DND-41 (cell line): ENCODE measurements around the gene CCDC69.

ENCODE experiments used
- ATAC-seq: fragments of 200-7000 bp; cut with Tn5 transposase; 3 replicates; pipeline ENCODE4 v1.9.1; 2021; ENCODE audit warnings: low read depth; ENCODE audit not compliant: insufficient read depth
- DNase-seq: peaks from one replicate; pipeline ENCODE4 v3.0.0-alpha.2; 2020
- H2AFZ ChIP-seq: 2 replicates; pipeline ENCODE4 v1.6.0; 2012; ENCODE audit warnings: low read depth, low read length
- H3K27ac ChIP-seq: 2 replicates; pipeline ENCODE4 v1.5.1; 2012; ENCODE audit warnings: low read length, inconsistent platforms
- H3K27me3 ChIP-seq: fragments of 200-600 bp; sonication (generic); 2 replicates; pipeline ENCODE4 v1.6.0; 2012; ENCODE audit warnings: low read length, mild to moderate bottlenecking, inconsistent platforms; ENCODE audit not compliant: insufficient read depth, poor library complexity
- H3K36me3 ChIP-seq: 2 replicates; pipeline ENCODE4 v1.5.1; 2012; ENCODE audit warnings: low read length, inconsistent platforms; ENCODE audit not compliant: insufficient read depth
- H3K4me1 ChIP-seq: 2 replicates; pipeline ENCODE4 v1.5.1; 2012; ENCODE audit warnings: mild to moderate bottlenecking, low read length; ENCODE audit not compliant: insufficient read depth
- H3K4me2 ChIP-seq: 2 replicates; pipeline ENCODE4 v1.6.0; 2012; ENCODE audit warnings: mild to moderate bottlenecking, moderate library complexity, low read length, inconsistent platforms; ENCODE audit not compliant: insufficient read depth
- H3K4me3 ChIP-seq, 2 experiments: fragments of 200-600 bp in 1 of 2; shearing (Covaris generic) in 1 of 2; 2 replicates each; pipeline ENCODE4 v1.5.1; 2012 to 2016; ENCODE audit warnings: inconsistent platforms in 2 of 2, low read length in 2 of 2, mild to moderate bottlenecking in 2 of 2, low read depth in 1 of 2, moderate library complexity in 1 of 2
- H3K79me2 ChIP-seq: 2 replicates; pipeline ENCODE4 v1.6.0; 2012; ENCODE audit warnings: low read length, inconsistent platforms; ENCODE audit not compliant: insufficient read depth
- H3K9ac ChIP-seq: 2 replicates; pipeline ENCODE4 v1.6.0; 2012; ENCODE audit warnings: low read depth, mild to moderate bottlenecking, inconsistent platforms, low read length, moderate library complexity
- H3K9me3 ChIP-seq: 2 replicates; pipeline ENCODE4 v1.5.1; 2012; ENCODE audit warnings: low read length, moderate library complexity, mild to moderate bottlenecking, inconsistent platforms; ENCODE audit not compliant: insufficient read depth, severe bottlenecking
- H4K20me1 ChIP-seq: 2 replicates; pipeline ENCODE4 v1.6.0; 2012; ENCODE audit warnings: low read length; ENCODE audit not compliant: insufficient read depth
- EZH2 ChIP-seq: IDR thresholded peaks from 3 replicates; pipeline ENCODE4 v1.6.1; 2012; ENCODE audit warnings: borderline replicate concordance, low read depth, mild to moderate bottlenecking, moderate library complexity, low read length, inconsistent platforms; ENCODE audit not compliant: severe bottlenecking
- TF ChIP-seq, protein P1 (sequence below): IDR thresholded peaks from 2 replicates; pipeline ENCODE4 v1.5.1; 2012; ENCODE audit warnings: borderline replicate concordance, low read length, moderate library complexity, mild to moderate bottlenecking; ENCODE audit not compliant: poor library complexity, severe bottlenecking; ENCODE audit errors: extremely low read depth

Gene CCDC69

GRCh38 chr5:151158287-151158661 is 65.6 kb downstream of the CCDC69 start:
- no peaks in the 10 kb centered on the region for H3K27me3 ChIP-seq
- H3K9me3 ChIP-seq: no peaks in the 10 kb centered on the region
- DNase-seq (no peak), ATAC-seq (no peak)
- H4K20me1 ChIP-seq: peaks cover 11% of the 10 kb centered on the region
- H3K79me2 ChIP-seq: peaks cover 54% of the 10 kb centered on the region
- TF ChIP-seq EZH2: no peak
- TF ChIP-seq, protein P1, sequence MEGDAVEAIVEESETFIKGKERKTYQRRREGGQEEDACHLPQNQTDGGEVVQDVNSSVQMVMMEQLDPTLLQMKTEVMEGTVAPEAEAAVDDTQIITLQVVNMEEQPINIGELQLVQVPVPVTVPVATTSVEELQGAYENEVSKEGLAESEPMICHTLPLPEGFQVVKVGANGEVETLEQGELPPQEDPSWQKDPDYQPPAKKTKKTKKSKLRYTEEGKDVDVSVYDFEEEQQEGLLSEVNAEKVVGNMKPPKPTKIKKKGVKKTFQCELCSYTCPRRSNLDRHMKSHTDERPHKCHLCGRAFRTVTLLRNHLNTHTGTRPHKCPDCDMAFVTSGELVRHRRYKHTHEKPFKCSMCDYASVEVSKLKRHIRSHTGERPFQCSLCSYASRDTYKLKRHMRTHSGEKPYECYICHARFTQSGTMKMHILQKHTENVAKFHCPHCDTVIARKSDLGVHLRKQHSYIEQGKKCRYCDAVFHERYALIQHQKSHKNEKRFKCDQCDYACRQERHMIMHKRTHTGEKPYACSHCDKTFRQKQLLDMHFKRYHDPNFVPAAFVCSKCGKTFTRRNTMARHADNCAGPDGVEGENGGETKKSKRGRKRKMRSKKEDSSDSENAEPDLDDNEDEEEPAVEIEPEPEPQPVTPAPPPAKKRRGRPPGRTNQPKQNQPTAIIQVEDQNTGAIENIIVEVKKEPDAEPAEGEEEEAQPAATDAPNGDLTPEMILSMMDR: no peak
- peak overlapping the region; percentile 87 for H3K27ac ChIP-seq
- peaks cover 52% of the 10 kb centered on the region for H3K4me1 ChIP-seq
- no peaks in the 10 kb centered on the region; the same call in 1 of the 2 replicates for H3K36me3 ChIP-seq
- H3K4me2 ChIP-seq: peak overlapping the region; percentile 88
- H3K4me3 ChIP-seq: peak overlapping the region; percentile 72 to 85; a peak in 3 of 4 replicates
- H3K9ac ChIP-seq: peak overlapping the region; percentile 87
- H2AFZ ChIP-seq: peak overlapping the region; percentile 88

DNA sequence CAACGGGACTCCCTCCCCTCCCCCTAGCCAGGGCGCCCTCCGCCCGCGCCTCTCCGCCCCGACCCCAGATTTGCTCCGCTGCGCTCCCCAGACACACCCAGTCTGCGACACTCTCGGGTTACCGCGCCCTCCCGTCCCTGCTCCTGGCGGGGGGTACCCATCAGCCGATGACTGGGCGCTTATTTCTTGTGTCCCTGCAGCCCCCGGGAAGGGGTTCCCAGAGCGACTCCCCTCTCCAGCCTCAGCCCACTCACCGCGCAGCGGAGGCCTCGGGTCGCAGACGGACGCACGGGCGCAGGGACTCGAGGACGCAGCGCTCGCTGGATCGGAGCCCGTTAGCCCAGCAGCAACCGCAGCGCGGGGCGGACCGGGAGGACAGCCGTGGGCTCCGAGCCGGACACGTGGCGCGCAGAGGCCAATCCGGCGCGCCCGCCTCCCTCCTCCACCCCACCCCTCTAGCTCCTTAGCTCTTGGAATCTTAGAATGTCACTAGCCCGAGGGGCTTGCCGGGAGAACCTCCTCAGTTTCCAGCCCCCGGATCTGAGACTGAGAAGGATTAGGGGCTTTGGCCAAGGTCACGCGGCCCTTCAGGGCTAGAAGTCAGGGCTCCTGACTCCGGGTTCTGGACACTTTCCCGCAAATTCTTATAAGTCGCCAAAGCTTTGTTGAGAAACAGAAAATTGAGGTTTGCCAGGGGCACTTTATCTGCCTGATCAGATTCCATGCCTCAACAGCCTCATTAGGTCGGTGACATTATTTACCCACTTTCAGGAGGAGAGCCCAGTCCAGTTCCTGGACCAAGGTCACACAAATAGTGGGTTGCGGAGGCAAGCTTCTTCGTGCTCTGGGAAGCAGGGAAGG is 66.2 kb downstream of the CCDC69 start, which contains the start of gene ANXA6:
TSS of gene ANXA6 (minus strand) at position 354 of the 861 bp plus-strand sequence. CDS start 9,878 bp downstream, outside the sequence.
- H3K9ac ChIP-seq: peak within 1 kb of the TSS; percentile 87
- H2AFZ ChIP-seq: peak within 1 kb of the TSS; percentile 88
- peaks cover 60% of the 10 kb centered on the region for H3K79me2 ChIP-seq
- H3K4me3 ChIP-seq: peak within 1 kb of the TSS; percentile 72 to 85
- peak within 1 kb of the TSS; percentile 87 for H3K27ac ChIP-seq
- peaks cover 4% of the 10 kb centered on the region; the same call in 1 of the 2 replicates for H3K36me3 ChIP-seq
- peak; percentile 78 for DNase-seq
- no peak for TF ChIP-seq EZH2
- TF ChIP-seq, protein P1: no peak
- ATAC-seq: peak; percentile 83
- no peaks in the 10 kb centered on the region for H3K9me3 ChIP-seq
- peaks cover 58% of the 10 kb centered on the region for H3K4me1 ChIP-seq
- H4K20me1 ChIP-seq: peaks cover 11% of the 10 kb centered on the region
- no peaks in the 10 kb centered on the region for H3K27me3 ChIP-seq
- peak within 1 kb of the TSS; percentile 88 for H3K4me2 ChIP-seq

DNA sequence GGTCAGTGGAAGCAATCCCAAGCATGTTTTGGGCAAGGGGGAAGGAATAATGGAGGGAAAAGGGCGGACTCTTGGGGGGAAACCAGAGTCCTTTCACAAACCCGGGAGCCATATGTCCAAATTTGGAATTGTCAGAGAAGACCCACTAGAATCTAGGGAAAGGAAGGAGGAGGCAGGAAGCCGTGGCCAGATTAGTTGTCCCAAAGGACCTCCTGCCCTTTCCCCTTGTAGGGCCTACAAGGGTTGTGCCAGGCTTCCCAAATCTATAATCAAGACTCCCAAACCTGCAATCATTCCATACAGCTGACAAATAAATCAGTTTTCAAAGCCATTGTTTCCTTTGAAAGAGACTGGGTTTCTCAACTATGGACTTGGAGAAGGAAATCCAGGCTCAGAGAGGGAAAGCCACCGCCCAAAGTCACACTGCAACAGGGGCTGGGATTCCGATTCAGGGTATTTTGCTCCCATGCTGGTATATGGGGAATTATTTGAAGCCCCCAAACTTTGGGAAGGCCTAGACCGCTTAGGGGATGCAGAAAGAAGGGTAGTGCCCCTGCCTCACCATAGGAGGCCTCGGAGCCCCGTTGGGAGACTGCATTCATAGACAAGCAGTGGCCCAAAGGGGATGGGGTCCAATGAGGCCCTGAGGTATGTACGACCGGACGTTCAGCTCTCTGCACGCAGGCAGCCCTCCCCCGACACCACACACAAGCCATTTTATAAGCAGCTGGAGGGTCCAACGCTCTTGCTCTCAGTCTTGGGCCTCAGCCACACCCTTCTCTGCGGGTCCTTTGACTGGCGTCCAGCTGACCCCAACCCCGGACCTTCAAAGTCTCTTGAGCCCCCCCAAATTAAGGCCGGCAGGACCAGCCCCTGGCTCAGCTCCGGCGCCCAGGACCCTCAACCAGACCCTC is 67.1 kb downstream of the CCDC69 start:
- no peak for TF ChIP-seq EZH2
- TF ChIP-seq, protein P1: peak; percentile 36
- peak overlapping the region; percentile 87 for H3K27ac ChIP-seq
- H3K4me3 ChIP-seq: peak overlapping the region; percentile 72 to 85
- peaks cover 11% of the 10 kb centered on the region for H4K20me1 ChIP-seq
- peaks cover 67% of the 10 kb centered on the region for H3K4me1 ChIP-seq
- peaks cover 69% of the 10 kb centered on the region for H3K79me2 ChIP-seq
- H3K27me3 ChIP-seq: no peaks in the 10 kb centered on the region
- peaks cover 5% of the 10 kb centered on the region; the same call in 1 of the 2 replicates for H3K36me3 ChIP-seq
- H3K9me3 ChIP-seq: no peaks in the 10 kb centered on the region
- peak overlapping the region; percentile 88 for H2AFZ ChIP-seq
- H3K4me2 ChIP-seq: peak overlapping the region; percentile 88
- ATAC-seq: peak; percentile 27
- H3K9ac ChIP-seq: peak overlapping the region; percentile 87
- DNase-seq: peak; percentile 46
